ENCODE results near the gene CCT2. TPM values are rescaled to one million over a fixed set of nuclear protein-coding genes. Genes with fewer than 3 reads are reported as not detected.
"Not testable (repeated sequence)": the region's sequence is repeated elsewhere in the genome, so short reads cannot be mapped to it uniquely, and the experiment has no call there.

CCT2 gene
- total RNA-seq, 2 donors from 2014 or later: 162 to 191 TPM

DNA sequence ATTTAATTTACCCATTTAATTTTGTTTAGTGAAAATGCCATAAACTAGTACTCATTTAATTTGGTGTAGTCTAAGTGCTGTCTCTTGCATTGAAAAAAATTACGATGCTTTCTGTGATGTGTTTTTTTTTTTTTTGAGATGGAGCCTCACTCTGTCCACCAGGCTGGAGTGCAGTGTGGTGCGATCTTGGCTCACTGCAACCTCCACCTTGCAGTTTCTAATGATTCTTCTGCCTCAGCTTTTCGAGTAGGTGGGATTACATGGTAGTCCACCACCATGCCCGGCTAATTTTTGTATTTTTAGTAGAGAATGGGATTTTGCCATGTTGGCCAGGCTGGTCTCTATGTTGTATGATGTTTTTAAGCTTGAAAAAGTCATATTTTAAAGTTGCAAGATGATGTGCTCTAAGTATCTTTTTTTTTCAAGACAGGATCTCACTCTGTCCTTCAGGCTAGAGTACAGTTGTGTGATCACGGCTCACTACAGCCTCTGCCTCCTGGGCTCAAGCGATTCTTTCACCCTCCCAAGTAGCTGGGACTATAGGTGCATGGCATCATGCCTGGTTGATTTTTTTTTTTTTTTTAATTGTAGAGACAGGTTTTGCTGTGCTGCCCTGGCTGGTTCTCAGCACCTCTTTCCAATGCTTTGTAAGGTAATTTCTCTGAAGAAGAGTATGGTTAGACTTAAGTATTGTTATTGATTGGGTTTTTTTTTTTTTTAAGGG lies 16.9 kb downstream of the CCT2 start:
- Mint-ChIP-seq H3K36me3 (ENCODE audit: insufficient read depth in 2 of 2) (peaks cover 8 to 36% of the 10 kb centered on the region in 2 donors), H3K27me3 (ENCODE audit: low read depth) (no peaks in the 10 kb centered on the region), H3K27ac (no peak overlapping the region)

DNA sequence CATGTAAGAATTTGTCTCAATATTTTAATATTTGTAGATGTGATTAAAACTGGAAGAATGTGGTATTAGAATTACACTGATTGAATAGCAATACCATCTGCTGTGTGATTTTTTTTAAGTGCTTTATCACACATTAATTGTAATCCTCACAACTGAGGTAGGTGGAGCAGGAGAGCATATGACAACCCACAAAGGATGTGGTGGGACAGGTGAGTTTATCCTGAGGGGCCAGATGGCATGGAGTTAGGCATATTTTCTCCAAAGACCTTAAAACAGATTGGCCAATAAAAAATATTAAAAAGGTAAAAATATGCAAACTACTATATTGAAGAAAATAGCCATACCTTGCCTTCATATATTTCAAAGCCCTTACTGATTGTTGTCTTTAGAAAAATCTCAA lies 17.7 kb downstream of the CCT2 start:
- no peaks in the 10 kb centered on the region for H3K4me1 Mint-ChIP-seq (ENCODE audit: low read depth)
- no peak for ATAC-seq (replicated peaks in 1 of 2)
- no peak for DNase-seq
- H3K27me3 Mint-ChIP-seq (ENCODE audit: low read depth): no peaks in the 10 kb centered on the region
- no peak overlapping the region for H3K27ac Mint-ChIP-seq
- H3K4me3 Mint-ChIP-seq: no peak overlapping the region
- H3K36me3 Mint-ChIP-seq (ENCODE audit: insufficient read depth in 2 of 2): peaks cover 7 to 30% of the 10 kb centered on the region in 2 donors
- H3K9me3 Mint-ChIP-seq: no peaks in the 10 kb centered on the region

More for the DNA sequence above, 16.9 kb downstream of the CCT2 start:
- Mint-ChIP-seq H3K4me3 (no peak overlapping the region), H3K9me3 (no peaks in the 10 kb centered on the region), H3K4me1 (ENCODE audit: low read depth) (no peaks in the 10 kb centered on the region)
- no peak for DNase-seq
- ATAC-seq (replicated peaks in 1 of 2): no peak

DNA sequence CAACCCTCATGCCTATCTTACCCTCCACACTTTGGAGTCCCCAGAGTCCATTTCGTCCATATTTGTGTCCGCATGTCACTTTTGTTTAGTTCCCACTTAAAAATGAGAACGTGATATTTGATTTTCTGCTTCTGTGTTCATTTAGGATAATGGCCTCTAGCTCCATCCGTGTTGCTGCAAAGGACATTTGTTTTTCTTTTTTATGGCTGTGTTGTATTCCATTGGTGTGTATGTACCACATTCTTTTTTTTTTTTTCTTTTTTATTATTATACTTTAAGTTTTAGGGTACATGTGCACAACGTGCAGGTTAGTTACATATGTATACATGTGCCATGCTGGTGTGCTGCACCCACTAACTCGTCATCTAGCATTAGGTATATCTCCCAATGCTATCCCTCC lies 18.3 kb downstream of the CCT2 start:
- H3K4me1 Mint-ChIP-seq (ENCODE audit: low read depth); H3K27me3 Mint-ChIP-seq (ENCODE audit: low read depth); H3K27ac Mint-ChIP-seq; ATAC-seq (replicated peaks in 1 of 2); H3K4me3 Mint-ChIP-seq; DNase-seq; H3K9me3 Mint-ChIP-seq: not testable (repeated sequence)
- H3K36me3 Mint-ChIP-seq (ENCODE audit: insufficient read depth in 2 of 2): peaks cover 7 to 27% of the 10 kb centered on the region in 2 donors

DNA sequence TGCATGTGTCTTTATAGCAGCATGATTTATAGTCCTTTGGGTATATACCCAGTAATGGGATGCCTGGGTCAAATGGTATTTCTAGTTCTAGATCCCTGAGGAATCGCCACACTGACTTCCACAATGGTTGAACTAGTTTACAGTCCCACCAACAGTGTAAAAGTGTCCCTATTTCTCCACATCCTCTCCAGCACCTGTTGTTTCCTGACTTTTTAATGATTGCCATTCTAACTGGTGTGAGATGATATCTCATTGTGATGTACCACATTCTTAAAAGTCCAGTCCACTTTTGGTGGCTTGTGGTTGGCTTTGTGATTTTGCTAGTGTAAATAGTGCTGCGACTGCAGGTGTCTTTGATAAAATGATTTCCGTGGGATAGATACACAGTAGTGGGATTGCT lies 19.0 kb downstream of the CCT2 start:
- H3K4me1 Mint-ChIP-seq (ENCODE audit: low read depth); DNase-seq; H3K9me3 Mint-ChIP-seq; ATAC-seq (replicated peaks in 1 of 2); H3K27ac Mint-ChIP-seq; H3K27me3 Mint-ChIP-seq (ENCODE audit: low read depth); H3K4me3 Mint-ChIP-seq: not testable (repeated sequence)
- H3K36me3 Mint-ChIP-seq (ENCODE audit: insufficient read depth in 2 of 2): peaks cover 7 to 22% of the 10 kb centered on the region in 2 donors

DNA sequence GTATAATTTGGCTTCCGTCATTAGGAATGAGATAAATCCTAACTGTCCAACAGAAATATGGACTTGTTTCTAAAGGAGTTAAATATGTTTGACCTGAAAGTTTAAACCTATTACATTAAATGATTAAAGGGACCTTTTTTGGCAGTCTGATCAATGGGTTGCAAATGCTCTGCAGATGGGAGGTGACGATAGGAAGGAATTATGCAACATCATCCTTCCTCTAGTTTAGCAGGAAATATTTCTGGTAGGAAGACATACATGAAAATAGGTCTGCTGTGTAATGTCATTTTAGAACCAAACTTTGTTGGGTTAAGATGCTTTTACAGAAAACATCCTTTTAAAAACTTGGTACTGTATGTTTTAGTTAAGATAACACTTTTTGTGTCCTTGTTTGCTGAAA lies 22.9 kb downstream of the CCT2 start:
- Mint-ChIP-seq H3K9me3 (no peaks in the 10 kb centered on the region), H3K4me3 (no peak overlapping the region), H3K27me3 (ENCODE audit: low read depth) (no peaks in the 10 kb centered on the region), H3K4me1 (ENCODE audit: low read depth) (no peaks in the 10 kb centered on the region), H3K27ac (no peak overlapping the region), H3K36me3 (ENCODE audit: insufficient read depth in 2 of 2) (peaks cover 2 to 3% of the 10 kb centered on the region in 2 donors)
- no peak for DNase-seq
- ATAC-seq (replicated peaks in 1 of 2): no peak

DNA sequence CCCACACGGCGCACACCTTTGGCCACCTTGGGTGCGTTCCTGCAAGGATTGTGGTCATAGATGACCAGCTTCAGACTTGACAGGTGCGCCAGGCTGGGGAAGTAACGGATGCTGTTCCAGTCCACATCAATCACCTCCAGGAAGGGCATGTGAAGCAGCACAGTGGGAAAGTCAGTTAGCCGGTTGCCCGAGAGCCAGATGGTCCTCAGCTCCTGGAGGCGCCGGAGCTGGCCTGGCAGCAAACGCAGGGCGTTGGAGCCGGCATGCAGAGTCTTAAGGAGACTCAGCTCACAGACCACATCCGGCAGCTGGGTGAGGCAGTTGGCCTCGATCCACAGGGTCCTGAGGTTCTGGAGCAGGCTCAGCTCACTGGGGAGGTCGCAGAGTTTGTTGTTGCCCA lies 24.9 kb downstream of the CCT2 start:
- H3K36me3 Mint-ChIP-seq (ENCODE audit: insufficient read depth in 2 of 2): no peaks in the 10 kb centered on the region
- no peaks in the 10 kb centered on the region for H3K4me1 Mint-ChIP-seq (ENCODE audit: low read depth)
- H3K27me3 Mint-ChIP-seq (ENCODE audit: low read depth): no peaks in the 10 kb centered on the region
- DNase-seq (no peak), ATAC-seq (replicated peaks in 1 of 2) (no peak)
- H3K9me3 Mint-ChIP-seq: no peaks in the 10 kb centered on the region
- H3K27ac Mint-ChIP-seq: no peak overlapping the region
- no peak overlapping the region for H3K4me3 Mint-ChIP-seq

DNA sequence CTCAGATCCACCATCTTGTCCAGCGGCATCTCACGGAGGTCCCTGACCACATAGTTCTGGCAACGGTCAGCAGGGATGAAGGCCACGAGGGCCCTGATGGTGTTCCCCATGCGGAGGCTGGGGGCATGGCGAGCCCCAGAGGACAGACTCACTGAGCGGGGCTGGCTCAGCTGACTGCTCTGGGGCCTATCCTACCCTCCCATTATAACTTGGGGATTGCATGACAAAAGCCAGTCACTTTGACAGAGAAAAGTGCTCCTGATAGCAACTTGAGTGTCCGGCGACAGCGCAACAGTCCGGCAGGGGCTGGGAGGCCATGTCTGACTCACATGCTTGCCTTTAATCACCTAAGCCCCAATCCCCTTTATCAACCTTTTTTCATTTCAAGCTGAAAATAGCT lies 25.5 kb downstream of the CCT2 start, which contains the start of gene LRRC10:
TSS of gene LRRC10 (minus strand) at position 179 of the 400 bp plus-strand sequence. CDS start at position 110, 69 bp downstream.
- Mint-ChIP-seq H3K27me3 (ENCODE audit: low read depth) (no peaks in the 10 kb centered on the region), H3K9me3 (no peaks in the 10 kb centered on the region), H3K36me3 (ENCODE audit: insufficient read depth in 2 of 2) (no peaks in the 10 kb centered on the region), H3K4me1 (ENCODE audit: low read depth) (no peaks in the 10 kb centered on the region), H3K4me3 (no peak within 1 kb of the TSS), H3K27ac (no peak within 1 kb of the TSS)
- ATAC-seq (replicated peaks in 1 of 2) (no peak), DNase-seq (no peak)

DNA sequence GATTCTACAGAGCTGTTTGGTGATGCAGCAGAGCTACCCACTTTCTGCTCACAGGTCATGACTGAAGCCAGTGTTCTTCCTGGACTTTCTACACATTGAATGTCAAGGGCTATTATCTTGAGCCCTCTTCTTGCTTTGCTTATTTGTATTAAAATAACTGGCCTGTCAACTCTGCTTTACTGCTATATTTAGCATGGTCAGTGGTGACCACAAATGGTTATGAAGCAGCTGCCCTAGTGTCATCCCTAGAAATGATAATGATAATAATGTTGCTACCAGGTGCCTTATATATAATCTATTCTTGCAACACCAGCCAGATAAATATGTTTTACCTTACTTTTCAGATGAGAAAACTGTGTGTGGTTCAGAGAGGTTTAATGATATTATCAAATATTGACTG lies 28.1 kb downstream of the CCT2 start:
- H3K9me3 Mint-ChIP-seq: no peaks in the 10 kb centered on the region
- ATAC-seq (replicated peaks in 1 of 2) (no peak), DNase-seq (no peak)
- no peaks in the 10 kb centered on the region for H3K4me1 Mint-ChIP-seq (ENCODE audit: low read depth)
- no peak overlapping the region for H3K27ac Mint-ChIP-seq
- H3K4me3 Mint-ChIP-seq: no peak overlapping the region
- peaks cover 6% of the 10 kb centered on the region for H3K27me3 Mint-ChIP-seq (ENCODE audit: low read depth)
- H3K36me3 Mint-ChIP-seq (ENCODE audit: insufficient read depth in 2 of 2): no peaks in the 10 kb centered on the region

DNA sequence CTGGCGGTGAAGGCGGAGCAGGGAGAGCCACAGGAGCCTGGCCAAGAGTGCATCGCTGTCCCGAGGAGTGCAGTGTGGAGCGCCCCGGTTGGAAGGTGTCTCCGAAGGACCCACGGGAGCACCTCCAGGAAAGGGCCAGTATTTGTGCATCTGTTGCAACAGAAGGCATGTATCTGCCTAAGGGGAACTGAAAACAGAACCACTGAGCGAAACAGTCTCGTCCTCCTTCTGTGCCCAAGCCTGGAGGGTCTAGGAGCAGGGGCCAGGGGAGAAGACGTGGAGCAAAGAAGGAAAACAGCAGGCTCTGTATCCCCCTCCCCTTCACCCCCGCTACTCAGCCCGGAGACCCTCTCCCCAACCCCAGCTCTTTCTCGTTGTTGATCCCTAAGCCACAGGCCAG lies 30.8 kb downstream of the CCT2 start:
- Mint-ChIP-seq H3K4me1 (ENCODE audit: low read depth) (no peaks in the 10 kb centered on the region), H3K27me3 (ENCODE audit: low read depth) (peaks cover 15% of the 10 kb centered on the region), H3K27ac (no peak overlapping the region), H3K36me3 (ENCODE audit: insufficient read depth in 2 of 2) (no peaks in the 10 kb centered on the region), H3K9me3 (no peaks in the 10 kb centered on the region), H3K4me3 (no peak overlapping the region)
- no peak for ATAC-seq (replicated peaks in 1 of 2)
- no peak for DNase-seq

DNA sequence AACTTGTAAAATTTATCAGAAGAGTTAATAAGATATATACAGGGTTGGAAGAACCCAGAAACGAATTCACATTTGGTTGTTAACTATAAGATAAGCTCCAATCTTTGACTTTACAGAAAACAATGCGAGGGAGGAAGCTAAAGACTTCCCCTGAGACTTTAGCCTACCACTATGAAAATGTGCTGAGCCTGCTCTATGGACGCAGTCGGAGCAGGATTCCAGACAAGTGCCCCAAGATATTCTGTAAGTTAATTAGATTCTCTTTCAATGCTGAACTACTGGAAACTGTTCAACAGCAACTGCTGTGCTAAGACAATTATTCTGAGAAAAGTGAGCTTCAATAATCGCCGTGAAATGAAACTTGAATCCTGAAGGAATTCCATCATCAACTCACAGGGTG lies 33.8 kb downstream of the CCT2 start:
- Mint-ChIP-seq H3K9me3 (no peaks in the 10 kb centered on the region), H3K27ac (no peak overlapping the region), H3K4me3 (no peak overlapping the region), H3K36me3 (ENCODE audit: insufficient read depth in 2 of 2) (no peaks in the 10 kb centered on the region), H3K4me1 (ENCODE audit: low read depth) (no peaks in the 10 kb centered on the region), H3K27me3 (ENCODE audit: low read depth) (peaks cover 28% of the 10 kb centered on the region)
- no peak for ATAC-seq (replicated peaks in 1 of 2)
- no peak for DNase-seq

DNA sequence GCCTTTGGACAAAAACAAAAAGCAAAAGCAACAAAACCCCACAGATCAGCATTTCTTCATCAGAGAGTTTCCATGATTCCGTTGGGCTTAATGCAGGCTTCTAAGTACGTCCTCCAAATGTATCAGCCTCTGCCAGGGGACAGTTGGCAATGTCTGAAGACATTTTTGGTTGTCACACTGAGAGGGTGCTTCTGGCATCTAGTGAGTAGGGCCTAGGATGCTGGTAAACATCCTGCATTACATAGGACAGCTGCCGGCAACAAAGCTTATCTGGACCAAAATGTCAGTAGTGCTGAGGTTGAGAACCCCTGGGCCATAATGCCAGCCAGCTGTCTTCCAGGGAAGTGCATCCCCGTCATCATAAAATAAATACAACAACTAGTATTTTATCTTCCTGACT lies 34.8 kb downstream of the CCT2 start:
- Mint-ChIP-seq H3K27ac (no peak overlapping the region), H3K4me1 (ENCODE audit: low read depth) (no peaks in the 10 kb centered on the region), H3K4me3 (no peak overlapping the region), H3K9me3 (no peaks in the 10 kb centered on the region), H3K27me3 (ENCODE audit: low read depth) (peaks cover 28% of the 10 kb centered on the region), H3K36me3 (ENCODE audit: insufficient read depth in 2 of 2) (no peaks in the 10 kb centered on the region)
- DNase-seq: no peak
- ATAC-seq (replicated peaks in 1 of 2): no peak

DNA sequence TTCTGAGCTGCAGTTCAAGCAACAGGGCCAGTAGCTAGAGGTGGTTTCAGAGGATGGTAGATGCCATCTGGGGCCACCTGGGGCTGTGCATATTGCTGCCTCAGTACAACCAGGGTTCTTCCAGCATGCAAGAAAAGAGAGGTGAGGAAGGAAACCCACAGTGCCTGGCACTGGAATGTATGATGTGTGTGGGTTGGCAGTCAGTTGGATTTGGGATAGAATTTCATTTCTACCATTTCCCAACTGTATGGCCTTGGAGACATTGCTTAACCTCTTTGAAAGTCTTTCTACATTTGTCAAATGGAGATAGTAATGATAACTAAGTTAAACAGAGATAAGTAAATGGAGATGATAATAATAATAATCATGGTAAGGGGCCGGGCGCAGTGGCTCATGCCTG lies 35.7 kb downstream of the CCT2 start:
- H3K36me3 Mint-ChIP-seq (ENCODE audit: insufficient read depth in 2 of 2): no peaks in the 10 kb centered on the region
- no peaks in the 10 kb centered on the region for H3K9me3 Mint-ChIP-seq
- H3K27me3 Mint-ChIP-seq (ENCODE audit: low read depth): peaks cover 28% of the 10 kb centered on the region
- no peak for ATAC-seq (replicated peaks in 1 of 2)
- H3K27ac Mint-ChIP-seq: no peak overlapping the region
- no peaks in the 10 kb centered on the region for H3K4me1 Mint-ChIP-seq (ENCODE audit: low read depth)
- DNase-seq: no peak
- no peak overlapping the region for H3K4me3 Mint-ChIP-seq

DNA sequence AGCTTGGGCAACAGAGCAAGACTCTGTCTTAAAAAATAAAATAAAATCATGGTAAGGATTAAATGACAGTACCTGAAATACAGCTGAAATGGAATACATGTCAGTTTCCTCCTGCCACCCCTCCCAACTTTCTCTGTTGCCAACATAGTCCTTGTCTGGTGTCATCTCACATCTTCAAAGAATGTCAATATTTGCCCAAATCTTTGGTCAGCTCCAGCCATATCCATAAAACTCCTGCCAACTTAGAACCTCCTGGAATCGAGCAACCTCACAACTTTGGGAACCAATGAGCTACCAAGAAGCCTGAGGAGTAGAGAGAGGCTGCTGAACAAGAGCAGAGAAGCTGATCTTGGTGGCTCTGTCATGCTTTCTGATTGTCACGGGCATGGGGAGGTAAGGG lies 36.3 kb downstream of the CCT2 start:
- DNase-seq (no peak), ATAC-seq (replicated peaks in 1 of 2) (no peak)
- H3K9me3 Mint-ChIP-seq: no peaks in the 10 kb centered on the region
- no peaks in the 10 kb centered on the region for H3K4me1 Mint-ChIP-seq (ENCODE audit: low read depth)
- H3K27me3 Mint-ChIP-seq (ENCODE audit: low read depth): peaks cover 28% of the 10 kb centered on the region
- H3K27ac Mint-ChIP-seq: no peak overlapping the region
- no peaks in the 10 kb centered on the region for H3K36me3 Mint-ChIP-seq (ENCODE audit: insufficient read depth in 2 of 2)
- no peak overlapping the region for H3K4me3 Mint-ChIP-seq

DNA sequence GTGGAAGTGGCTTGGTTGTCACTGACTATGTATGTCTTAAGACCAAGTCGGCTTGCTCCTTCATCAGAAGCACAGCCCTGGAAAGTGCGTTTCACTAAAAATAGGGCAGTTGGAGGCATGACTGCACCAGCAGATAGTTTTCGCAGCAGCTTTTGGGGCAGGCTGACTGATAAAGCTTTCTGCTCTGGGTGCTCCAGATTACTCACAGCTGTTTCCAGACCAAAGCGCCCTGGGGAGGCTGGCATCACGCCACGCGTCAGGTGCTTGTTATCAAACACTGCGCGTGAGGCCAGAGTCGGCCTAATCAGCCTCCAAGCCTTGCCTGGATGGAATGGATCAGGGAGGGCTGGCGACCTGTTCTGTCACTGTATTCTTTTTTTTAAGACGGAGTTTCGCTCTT lies 38.7 kb downstream of the CCT2 start:
- Mint-ChIP-seq H3K36me3 (ENCODE audit: insufficient read depth in 2 of 2) (no peaks in the 10 kb centered on the region), H3K4me3 (no peak overlapping the region), H3K9me3 (no peaks in the 10 kb centered on the region), H3K27ac (no peak overlapping the region), H3K27me3 (ENCODE audit: low read depth) (peaks cover 22% of the 10 kb centered on the region), H3K4me1 (ENCODE audit: low read depth) (no peaks in the 10 kb centered on the region)
- no peak for ATAC-seq (replicated peaks in 1 of 2)
- no peak for DNase-seq
